ENCODE data around the gene AMN1.

AMN1 gene

DNA sequence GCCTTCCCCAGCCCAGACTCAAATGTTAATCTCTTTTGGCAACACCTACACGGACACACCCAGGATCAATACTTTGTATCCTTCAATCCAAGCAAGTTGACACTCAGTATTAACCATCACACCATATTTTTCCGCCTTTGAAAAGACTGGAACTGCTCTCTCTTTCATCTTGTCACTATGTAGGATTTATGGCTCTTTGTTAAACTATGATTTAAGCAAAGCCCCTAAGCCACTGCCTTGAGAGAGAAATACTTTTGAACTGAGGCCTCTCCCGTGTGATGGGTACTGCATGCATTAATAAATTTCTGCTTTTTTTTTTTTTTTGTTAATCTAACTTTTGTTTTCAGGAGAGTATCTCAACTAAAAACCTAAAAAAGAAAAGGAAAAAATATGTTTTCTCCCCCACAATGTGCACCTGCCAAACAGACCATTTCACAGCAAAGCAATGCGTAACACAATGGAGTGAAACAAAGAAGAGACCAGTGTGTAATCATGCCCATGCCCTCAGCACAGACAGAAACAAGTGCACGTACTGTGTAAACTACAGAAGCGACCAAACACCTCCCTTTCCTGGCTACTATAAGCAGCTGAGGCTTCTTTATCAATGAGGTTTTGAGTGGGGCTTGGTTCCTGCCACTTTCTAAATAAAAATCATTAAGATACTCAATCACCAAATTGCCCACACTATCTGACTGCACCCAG lies 97.6 kb downstream of the AMN1 start:
- no peak for DNase-seq (ENCODE audit: low spot score)

DNA sequence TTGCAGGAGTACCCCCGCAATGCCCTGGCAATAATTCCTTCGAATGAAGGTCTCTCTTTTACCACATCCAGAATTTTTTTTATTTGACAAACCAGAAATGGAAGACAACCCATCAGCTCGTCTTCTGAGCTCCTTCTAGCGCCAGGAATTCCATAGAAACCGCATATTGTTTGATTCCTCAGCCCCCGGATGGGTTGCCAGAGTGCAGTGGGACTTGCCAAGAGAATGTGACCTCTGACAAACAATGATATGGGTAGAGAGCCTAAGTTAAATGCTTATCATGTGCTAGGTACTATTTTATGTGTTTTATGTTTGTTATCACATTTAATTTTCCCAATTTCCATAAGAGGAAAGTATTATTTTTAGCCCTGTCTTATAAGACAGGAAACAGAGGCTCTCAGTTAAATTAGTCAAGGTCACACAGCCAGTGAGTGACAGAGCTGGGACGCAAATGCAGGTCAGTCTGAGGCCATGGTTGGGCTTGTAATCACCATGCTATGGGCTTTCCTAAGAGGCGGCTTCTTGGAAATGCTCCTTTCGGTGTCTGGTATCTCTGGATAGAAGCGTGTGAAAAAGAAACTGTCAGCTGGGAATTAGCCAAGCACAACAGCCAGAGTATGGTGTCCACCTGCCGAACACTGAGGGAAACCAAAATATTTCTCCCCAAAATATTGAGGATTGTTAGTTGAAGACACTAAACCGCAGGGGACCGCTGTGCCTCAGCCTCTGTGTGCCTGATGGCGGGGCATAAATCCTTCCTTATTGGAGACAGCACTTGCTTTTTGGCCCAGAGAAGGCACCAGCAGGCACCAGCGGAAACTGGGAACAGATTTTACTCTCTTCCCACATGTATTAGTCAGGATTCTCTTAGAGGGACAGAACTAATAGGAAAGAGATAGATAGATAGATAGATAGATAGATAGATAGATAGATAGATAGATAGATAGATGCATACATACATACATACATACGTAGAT lies 98.8 kb downstream of the AMN1 start:
- DNase-seq (ENCODE audit: low spot score): no peak

DNA sequence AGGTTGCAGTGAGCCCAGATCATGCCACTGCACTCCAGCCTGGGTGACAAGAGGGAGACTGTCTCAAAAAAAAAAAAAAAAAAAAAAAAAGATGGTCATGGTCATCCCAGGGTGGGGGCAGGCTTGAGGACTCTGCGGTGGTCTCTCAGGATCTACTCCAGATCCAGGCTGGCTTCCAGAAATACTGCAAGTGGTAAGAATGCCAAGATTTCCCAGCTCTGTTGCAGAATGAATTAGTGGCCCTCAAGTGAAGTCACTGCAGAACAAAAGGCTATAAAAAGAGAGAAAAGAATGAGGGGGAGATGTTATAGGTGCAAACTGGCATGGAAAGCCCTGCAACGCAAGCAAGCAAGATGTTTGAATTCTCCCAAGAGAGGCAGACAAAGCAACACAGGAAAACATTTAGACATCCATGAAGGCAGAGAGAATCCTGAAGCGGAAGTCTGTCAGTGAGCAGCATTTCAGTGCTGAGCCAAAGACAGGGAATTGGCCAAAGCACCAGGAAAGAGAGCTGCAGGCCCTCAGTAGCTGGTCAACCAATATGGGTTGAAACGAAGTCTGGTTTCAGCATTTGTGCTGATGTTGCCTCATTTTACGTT lies 101.3 kb downstream of the AMN1 start:
- no peak for DNase-seq (ENCODE audit: low spot score)

DNA sequence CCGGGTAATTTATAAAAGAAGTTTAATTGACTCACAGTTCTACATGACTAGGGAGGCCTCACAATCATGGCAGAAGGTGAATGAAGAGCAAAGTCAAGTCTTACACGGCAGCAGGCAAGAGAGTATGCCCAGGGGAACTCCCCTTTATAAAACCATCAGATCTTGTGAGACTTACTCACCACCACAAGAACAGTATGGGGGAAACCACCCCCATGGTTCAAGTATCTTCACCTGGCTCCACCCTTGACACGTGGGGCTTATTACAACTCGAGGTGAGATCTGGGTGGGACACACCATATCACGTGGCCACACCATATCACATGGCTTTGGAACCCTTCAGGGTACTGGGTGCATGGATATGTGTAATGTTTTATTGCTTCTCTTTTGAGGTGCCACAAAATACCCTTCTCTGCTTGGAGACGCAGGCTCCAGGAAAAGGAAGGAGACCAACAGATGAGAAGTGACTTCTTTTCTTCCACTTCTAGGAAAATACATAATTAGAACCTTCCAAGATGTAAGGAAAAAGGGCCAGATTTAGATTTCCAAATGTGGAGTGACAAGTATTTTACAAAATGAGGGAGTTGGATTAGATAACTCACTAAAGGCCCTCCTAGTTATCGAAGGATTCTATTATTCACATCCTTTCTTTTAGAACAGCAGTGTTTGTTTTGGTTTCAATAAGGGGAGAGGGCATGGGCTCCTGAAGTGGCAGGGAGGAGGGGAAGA lies 102.4 kb downstream of the AMN1 start:
- DNase-seq (ENCODE audit: low spot score): no peak

DNA sequence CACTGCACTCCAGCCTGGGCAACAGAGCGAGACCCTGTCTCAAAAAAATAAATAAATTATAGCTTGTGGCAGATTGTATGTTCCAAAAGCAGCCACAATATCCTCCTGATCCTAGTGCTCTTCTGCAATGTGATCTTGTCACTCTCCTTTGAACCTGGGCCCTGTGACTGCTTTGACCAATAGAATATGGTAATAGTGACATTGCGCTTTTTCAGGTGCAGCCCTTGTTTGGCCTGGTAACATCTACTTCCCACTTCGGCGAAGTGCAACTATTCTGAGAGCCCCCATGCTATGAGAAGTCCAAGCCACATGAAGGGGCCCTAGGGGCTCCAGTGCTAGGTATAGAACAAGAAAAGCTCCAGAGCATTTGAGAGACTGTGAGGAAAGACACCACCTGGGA lies 106.8 kb downstream of the AMN1 start:
- DNase-seq (ENCODE audit: low spot score): no peak

Small RNAs within 50 kb of the gene (small RNA-seq; reads per million reads assigned to genes)
- 0 reads per million in 2 experiments for gene AC023157.2
